22Rv1 (cell line): Measurements from ENCODE around the gene CYBRD1.

Experiments
- H3K27ac ChIP-seq: fragments of 450-650 bp; 2 replicates; pipeline ENCODE4 v1.5.1; 2017
- ZFX ChIP-seq: fragments of 450-650 bp; IDR thresholded peaks from 2 replicates; pipeline ENCODE4 v1.6.1; 2017; ENCODE audit warnings: antibody characterized with exemption, borderline replicate concordance
- TF ChIP-seq, protein P1 (sequence below): fragments of 450-650 bp; IDR thresholded peaks from 2 replicates; pipeline ENCODE4 v1.5.1; 2017; ENCODE audit warnings: mild to moderate bottlenecking

Gene CYBRD1

GRCh38 chr2:171553236-171553635 lies 31.0 kb downstream of the CYBRD1 start:
- no peak for TF ChIP-seq ZFX
- TF ChIP-seq, protein P1, sequence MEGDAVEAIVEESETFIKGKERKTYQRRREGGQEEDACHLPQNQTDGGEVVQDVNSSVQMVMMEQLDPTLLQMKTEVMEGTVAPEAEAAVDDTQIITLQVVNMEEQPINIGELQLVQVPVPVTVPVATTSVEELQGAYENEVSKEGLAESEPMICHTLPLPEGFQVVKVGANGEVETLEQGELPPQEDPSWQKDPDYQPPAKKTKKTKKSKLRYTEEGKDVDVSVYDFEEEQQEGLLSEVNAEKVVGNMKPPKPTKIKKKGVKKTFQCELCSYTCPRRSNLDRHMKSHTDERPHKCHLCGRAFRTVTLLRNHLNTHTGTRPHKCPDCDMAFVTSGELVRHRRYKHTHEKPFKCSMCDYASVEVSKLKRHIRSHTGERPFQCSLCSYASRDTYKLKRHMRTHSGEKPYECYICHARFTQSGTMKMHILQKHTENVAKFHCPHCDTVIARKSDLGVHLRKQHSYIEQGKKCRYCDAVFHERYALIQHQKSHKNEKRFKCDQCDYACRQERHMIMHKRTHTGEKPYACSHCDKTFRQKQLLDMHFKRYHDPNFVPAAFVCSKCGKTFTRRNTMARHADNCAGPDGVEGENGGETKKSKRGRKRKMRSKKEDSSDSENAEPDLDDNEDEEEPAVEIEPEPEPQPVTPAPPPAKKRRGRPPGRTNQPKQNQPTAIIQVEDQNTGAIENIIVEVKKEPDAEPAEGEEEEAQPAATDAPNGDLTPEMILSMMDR, result no peak
- no peak overlapping the region for H3K27ac ChIP-seq

DNA sequence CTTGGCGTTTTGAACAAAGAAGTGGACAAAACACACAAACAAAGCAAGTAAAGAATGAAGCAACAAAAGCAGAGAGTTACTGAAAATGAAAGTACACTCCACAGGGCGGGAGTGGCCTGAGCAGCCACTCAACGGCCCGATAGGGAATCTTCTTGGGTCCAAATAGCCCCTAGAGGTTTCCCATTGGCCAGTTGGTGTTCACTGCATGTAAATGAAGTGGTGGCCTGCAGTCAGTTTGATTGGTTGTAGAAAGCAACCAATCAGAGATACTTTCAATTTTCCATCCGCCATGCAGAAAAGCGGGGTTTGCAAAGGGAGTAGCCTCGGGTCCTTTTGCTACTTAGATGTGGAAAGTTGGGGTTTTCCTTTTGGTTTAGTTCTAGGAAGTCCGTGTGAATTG lies 31.6 kb downstream of the CYBRD1 start:
- no peak overlapping the region for H3K27ac ChIP-seq

DNA sequence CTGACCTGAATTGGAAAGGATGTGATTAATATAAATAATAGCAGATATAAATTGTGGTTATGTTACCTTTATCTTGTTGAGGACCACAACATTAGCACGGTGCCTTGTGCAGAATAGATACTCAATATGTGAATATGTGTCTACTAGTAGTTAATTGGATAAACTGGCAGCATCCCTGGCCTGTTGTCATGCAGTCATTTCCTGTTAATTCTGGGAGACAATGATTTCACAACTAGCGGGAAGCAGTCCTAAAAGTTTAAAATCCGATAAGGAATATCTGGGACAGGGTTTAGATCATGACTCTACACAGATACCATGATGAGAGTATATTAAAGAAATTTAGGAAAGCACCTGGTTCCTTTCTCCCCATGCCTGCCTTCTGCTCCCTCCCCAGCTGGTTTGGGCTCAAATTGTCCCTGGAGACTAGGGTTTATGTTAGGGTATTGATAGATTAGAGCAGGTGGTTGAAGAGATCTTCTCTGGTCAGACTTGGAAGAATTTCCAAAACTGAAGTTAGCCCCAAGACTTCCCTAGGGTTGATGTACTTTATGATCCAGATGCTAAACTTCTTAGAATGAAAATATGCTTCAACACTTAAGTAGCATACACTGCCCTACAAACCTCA lies 32.8 kb downstream of the CYBRD1 start:
- TF ChIP-seq, protein P1, result no peak
- no peak for TF ChIP-seq ZFX
- H3K27ac ChIP-seq, result no peak overlapping the region

More for the DNA sequence above, 31.6 kb downstream of the CYBRD1 start:
- no peak for TF ChIP-seq ZFX
- TF ChIP-seq, protein P1, result no peak

DNA sequence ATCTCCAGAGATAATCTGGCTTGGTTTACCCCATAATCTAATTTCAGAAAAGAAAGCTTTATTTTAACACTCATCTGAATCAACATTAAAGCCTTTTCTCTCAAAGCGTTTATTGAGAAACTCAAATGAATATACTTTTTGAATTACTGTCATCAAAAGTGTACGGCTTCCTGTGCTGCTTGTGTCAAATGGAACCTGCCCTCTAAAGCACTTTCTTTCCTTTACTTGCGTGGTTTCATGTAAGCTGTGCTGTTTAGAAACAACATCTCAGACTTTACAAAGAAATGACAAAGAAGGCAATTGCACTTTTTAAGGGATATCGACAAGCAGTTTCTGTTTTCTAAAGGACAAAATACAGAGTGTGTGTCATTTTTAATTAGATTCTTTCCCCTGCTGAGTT lies 35.1 kb downstream of the CYBRD1 start:
- TF ChIP-seq ZFX, result no peak
- TF ChIP-seq, protein P1, result no peak
- no peak overlapping the region for H3K27ac ChIP-seq

GRCh38 chr2:171563301-171563700 lies 41.0 kb downstream of the CYBRD1 start:
- no peak overlapping the region for H3K27ac ChIP-seq
- TF ChIP-seq ZFX, result no peak
- TF ChIP-seq, protein P1, result no peak

DNA sequence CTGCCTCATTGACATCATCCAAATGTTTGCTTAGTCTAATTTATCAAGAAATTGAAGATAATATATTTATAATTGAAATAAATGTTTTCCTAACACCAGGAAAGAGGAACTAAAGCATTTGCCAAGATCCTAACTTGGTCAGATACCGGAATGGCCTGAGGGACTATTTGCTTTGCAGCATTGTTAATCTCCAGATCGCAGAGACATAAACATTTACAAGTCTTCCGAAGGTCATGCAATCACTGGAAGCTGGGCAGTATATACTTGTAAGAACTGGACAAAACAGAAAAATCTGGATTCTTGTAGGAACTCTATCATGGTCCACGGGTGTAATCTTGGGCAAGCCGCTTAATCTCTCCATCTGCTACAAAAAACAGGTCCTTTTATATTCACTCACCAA lies 42.2 kb downstream of the CYBRD1 start:
- H3K27ac ChIP-seq, result peak overlapping the region; percentile 68
- TF ChIP-seq, protein P1, result no peak
- TF ChIP-seq ZFX, result no peak

DNA sequence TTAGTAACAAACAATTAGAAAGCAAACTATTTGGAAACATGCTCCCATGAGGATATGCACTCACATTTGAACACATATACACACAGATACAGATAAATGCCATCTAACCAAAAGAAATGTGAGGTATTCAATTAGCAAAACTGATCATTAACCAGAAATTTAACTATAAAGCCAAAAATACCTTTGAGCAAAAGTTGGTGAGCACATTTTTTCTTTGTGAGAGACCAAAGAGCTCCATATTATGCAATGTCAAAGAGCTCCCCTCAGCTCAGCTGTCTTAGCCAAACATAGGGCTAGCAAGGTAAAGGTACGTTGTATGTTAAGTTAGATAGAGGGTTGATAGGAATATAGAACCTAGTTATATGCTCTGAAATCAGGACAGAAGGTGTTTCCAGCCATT lies 43.8 kb downstream of the CYBRD1 start:
- TF ChIP-seq, protein P1, result no peak
- no peak for TF ChIP-seq ZFX
- H3K27ac ChIP-seq, result no peak overlapping the region
